ENCODE measurements around the gene SV2B.

DNA sequence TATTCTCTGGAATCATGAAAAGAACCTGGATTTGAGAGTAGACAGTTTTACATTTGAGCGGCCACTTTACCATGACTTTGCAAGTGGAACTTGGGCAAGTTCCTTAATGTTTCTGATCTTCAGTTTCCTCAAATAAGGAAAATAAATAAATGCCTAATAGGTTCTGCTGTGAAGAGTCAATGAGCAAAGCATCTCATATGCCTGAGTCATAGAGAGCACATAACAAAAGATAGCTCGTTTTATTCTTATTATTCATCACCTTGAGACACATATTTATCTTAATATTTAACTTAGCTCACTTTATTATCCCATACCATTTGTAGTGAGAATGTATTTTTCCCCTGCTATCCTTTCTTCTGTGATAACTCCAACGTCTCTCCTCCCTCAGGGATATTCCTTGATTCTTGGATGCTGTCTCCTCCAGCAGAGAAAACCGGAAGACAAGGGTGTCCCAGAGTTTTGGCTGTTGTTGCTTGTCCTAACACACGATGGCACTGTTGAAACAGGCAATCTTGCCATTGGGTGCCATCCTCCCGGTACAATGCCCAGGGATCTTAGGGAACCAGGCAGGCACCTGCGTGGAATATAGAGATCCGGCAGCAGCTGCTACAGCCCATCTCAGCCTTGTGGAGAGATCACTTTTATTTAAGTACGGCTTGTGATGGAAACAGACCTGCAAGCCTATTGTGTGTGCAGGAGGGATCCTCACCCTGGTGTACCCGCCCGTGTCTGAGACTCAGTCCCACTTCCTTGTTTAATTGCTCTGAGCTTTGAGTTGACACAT, 44.3 kb upstream of the SV2B start:
- TF ChIP-seq, protein P1, sequence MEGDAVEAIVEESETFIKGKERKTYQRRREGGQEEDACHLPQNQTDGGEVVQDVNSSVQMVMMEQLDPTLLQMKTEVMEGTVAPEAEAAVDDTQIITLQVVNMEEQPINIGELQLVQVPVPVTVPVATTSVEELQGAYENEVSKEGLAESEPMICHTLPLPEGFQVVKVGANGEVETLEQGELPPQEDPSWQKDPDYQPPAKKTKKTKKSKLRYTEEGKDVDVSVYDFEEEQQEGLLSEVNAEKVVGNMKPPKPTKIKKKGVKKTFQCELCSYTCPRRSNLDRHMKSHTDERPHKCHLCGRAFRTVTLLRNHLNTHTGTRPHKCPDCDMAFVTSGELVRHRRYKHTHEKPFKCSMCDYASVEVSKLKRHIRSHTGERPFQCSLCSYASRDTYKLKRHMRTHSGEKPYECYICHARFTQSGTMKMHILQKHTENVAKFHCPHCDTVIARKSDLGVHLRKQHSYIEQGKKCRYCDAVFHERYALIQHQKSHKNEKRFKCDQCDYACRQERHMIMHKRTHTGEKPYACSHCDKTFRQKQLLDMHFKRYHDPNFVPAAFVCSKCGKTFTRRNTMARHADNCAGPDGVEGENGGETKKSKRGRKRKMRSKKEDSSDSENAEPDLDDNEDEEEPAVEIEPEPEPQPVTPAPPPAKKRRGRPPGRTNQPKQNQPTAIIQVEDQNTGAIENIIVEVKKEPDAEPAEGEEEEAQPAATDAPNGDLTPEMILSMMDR (IDR thresholded peaks at IDR 0.05; ENCODE audit: insufficient read depth, low read length, poor library complexity, severe bottlenecking) = peak; percentile 70
- TF ChIP-seq EZH2phosphoT487 (conservative IDR thresholded peaks at IDR 0.05; ENCODE audit: low read length) = no peak

Data from SU-DHL-6 (cell line).